Transverse colon (tissue), 4 donors: ENCODE results near the gene PAK4. TPM values are rescaled to one million over a fixed set of nuclear protein-coding genes. Genes with fewer than 3 reads are reported as not detected.

ENCODE experiments used
- DNase-seq: peaks from one replicate; pipeline ENCODE4 v3.0.0-alpha.2; 2019
- H3K27ac ChIP-seq, 4 donors: fragments of 200-600 bp; sonication (generic); 2 replicates each; pipeline ENCODE4 v1.5.1; 2016 to 2018; ENCODE audit warnings: inconsistent platforms in 4 of 4
- H3K27me3 ChIP-seq: fragments of 200-600 bp; sonication (generic); 2 replicates; pipeline ENCODE4 v1.5.1; 2017; ENCODE audit warnings: inconsistent platforms
- H3K36me3 ChIP-seq, 4 donors: fragments of 200-600 bp; sonication (generic); 2 replicates each; pipeline ENCODE4 v1.5.1; 2017 to 2019; ENCODE audit warnings: inconsistent platforms in 4 of 4
- H3K4me1 ChIP-seq, 4 donors: fragments of 200-600 bp; sonication (generic); 2 replicates each; pipeline ENCODE4 v1.5.1; 2017 to 2020; ENCODE audit warnings: inconsistent platforms in 4 of 4
- H3K4me3 ChIP-seq, 4 donors: fragments of 200-600 bp; sonication (generic); 1 replicate in 1 of 4; 2 replicates in 3 of 4; pipeline versions ENCODE4 v1.5.1 to v1.6.1; 2017 to 2019; ENCODE audit warnings: inconsistent platforms in 4 of 4
- H3K9me3 ChIP-seq, 2 donors: fragments of 200-600 bp; sonication (generic); 2 replicates each; pipeline ENCODE4 v1.5.1; 2017 to 2019; ENCODE audit warnings: inconsistent platforms in 2 of 2
- EP300 ChIP-seq: sonication (generic); formaldehyde crosslinking; IDR thresholded peaks from one replicate; pipeline ENCODE4 v1.6.1; 2017; ENCODE audit warnings: antibody characterized with exemption, low read depth
- POLR2A ChIP-seq: fragments of 450-650 bp; IDR thresholded peaks from one replicate; pipeline ENCODE4 v1.6.1; 2016; ENCODE audit warnings: antibody characterized with exemption, mild to moderate bottlenecking, moderate library complexity
- POLR2AphosphoS5 ChIP-seq, 3 donors: sonication (generic); formaldehyde crosslinking; IDR thresholded peaks; one replicate each; pipeline ENCODE4 v1.6.1; 2016; ENCODE audit warnings: antibody characterized with exemption in 3 of 3
- WGBS, 2 donors: methylation state at CpG; one replicate each; pipeline ENCODE4 v1.1.5; 2018; ENCODE audit warnings: low coverage in 1 of 2; 5-methylcytosine and 5-hydroxymethylcytosine counted together
- in situ Hi-C, 4 donors: fragments of 200-750 bp; cut with MboI; loops; one replicate each; pipeline versions ENCODE4 v1.15.0 to v1.15.1; 2017; ENCODE audit warnings: low sequenced_read_pairs in 3 of 4, low pct_ligation_motif_present in 1 of 4, low pct_unique_long_range_greater_than_20kb in 1 of 4
- intact Hi-C: fragments of 100-400 bp; cut with DNase I; formaldehyde crosslinking; loops from one replicate; pipeline ENCODE4 v1.15.1; 2023; ENCODE audit warnings: low total_unique reads
- total RNA-seq, 4 donors: library from RNA; depleted of rRNA; stranded (reverse); fragments of >200 nt; gene quantifications; one replicate each; pipeline ENCODE4 v1.1.0, GENCODE V29; 2016
- TF ChIP-seq, protein P1 (sequence below), 5 experiments: fragments of 200-600 bp in 3 of 5; fragments of 450-650 bp in 2 of 5; sonication (generic) in 3 of 5; IDR thresholded peaks; 1 replicate in 2 of 5; 2 replicates in 3 of 5; pipeline ENCODE4 v1.5.1; 2016 to 2017; ENCODE audit warnings: antibody characterized with exemption in 5 of 5, inconsistent platforms in 3 of 5, mild to moderate bottlenecking in 2 of 5, moderate library complexity in 1 of 5

Gene PAK4
- total RNA-seq, 4 donors from 2014 or later: 43.8 to 96.1 (median 63.2) TPM

DNA sequence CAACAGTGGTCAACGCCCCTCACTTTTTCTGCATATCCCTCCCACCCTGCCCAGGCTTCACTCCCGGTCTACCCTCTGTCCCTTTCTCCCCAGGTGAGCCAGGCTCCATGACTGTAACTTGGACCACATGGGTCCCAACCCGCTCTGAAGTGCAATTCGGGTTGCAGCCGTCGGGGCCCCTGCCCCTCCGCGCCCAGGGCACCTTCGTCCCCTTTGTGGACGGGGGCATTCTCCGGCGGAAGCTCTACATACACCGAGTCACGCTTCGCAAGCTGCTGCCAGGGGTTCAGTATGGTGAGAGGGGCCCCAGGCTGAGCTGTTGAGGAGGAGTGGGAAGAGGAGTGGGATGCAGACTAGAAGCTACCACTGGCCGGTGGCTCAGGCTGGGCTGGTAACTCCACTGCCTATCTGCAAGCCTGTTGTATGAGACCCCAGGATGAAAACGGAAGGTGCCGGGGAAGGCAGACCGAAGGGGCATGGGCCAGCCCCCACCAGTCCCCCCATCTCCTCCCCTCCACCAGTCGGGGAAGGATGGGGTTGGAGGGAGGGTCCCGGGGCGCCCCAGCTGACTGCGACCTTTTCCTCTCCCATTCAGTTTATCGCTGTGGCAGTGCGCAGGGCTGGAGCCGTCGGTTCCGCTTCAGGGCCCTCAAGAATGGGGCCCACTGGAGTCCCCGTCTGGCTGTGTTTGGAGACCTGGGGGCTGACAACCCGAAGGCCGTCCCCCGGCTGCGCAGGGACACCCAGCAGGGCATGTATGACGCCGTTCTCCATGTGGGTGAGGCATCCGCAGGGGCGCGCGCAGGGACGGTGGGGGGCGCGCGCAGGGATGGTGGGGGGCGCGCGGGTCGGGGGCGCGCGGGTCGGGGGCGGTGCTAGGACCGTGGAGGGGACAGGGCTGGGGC is 27.0 kb upstream of the PAK4 start:
- Histone ChIP-seq H3K9me3 (no peaks in the 10 kb centered on the region), H3K36me3 (no peaks in the 10 kb centered on the region), H3K4me3 (no peak overlapping the region), H3K27ac (no peak overlapping the region), H3K27me3 (peaks cover 49% of the 10 kb centered on the region), H3K4me1 (no peaks in the 10 kb centered on the region)
- TF ChIP-seq EP300 (no peak), POLR2AphosphoS5 (IDR thresholded peaks at IDR 0.05) (no peak), POLR2A (no peak)
- TF ChIP-seq, protein P1, sequence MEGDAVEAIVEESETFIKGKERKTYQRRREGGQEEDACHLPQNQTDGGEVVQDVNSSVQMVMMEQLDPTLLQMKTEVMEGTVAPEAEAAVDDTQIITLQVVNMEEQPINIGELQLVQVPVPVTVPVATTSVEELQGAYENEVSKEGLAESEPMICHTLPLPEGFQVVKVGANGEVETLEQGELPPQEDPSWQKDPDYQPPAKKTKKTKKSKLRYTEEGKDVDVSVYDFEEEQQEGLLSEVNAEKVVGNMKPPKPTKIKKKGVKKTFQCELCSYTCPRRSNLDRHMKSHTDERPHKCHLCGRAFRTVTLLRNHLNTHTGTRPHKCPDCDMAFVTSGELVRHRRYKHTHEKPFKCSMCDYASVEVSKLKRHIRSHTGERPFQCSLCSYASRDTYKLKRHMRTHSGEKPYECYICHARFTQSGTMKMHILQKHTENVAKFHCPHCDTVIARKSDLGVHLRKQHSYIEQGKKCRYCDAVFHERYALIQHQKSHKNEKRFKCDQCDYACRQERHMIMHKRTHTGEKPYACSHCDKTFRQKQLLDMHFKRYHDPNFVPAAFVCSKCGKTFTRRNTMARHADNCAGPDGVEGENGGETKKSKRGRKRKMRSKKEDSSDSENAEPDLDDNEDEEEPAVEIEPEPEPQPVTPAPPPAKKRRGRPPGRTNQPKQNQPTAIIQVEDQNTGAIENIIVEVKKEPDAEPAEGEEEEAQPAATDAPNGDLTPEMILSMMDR (IDR thresholded peaks at IDR 0.05): no peak
- intact Hi-C loops (no loop called here), in situ Hi-C loops (no loop called here)
- WGBS, 2 donors: 35% methylated on average over 34 of the region's 53 CpGs; no CpG with 5 or more reads in 1 of the 2 donors
- DNase-seq: no peak

DNA sequence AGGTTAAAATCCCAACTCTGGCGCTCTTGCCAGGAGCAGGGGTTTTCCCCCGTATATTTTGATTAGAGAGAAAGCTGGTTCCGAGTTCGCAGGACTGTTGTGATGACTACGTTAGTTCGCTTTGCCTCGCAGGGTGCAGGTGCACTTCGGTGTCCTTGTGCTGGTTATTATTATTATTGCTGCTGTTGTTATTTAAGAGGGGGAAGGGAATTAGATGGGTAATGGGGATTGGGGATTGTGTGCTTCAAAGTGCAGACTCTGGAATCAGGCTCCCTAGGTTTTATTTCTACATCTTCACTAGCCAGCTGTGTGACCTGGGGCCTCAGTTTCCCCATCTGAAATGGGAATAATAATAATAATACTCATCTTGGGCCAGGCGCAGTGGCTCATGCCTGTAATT is 26.2 kb upstream of the PAK4 start:
- Histone ChIP-seq H3K9me3 (no peaks in the 10 kb centered on the region), H3K36me3 (no peaks in the 10 kb centered on the region), H3K27ac (no peak overlapping the region), H3K4me3 (no peak overlapping the region), H3K4me1 (no peaks in the 10 kb centered on the region), H3K27me3 (peaks cover 42% of the 10 kb centered on the region)
- no peak for DNase-seq
- in situ Hi-C loops: no loop called here
- WGBS, 2 donors: 47% methylated on average over 9 of the region's 9 CpGs; no CpG with 5 or more reads in 1 of the 2 donors
- TF ChIP-seq, protein P1 (IDR thresholded peaks at IDR 0.05): no peak
- TF ChIP-seq POLR2A: no peak
- TF ChIP-seq EP300: no peak
- TF ChIP-seq POLR2AphosphoS5 (IDR thresholded peaks at IDR 0.05): no peak
- intact Hi-C loops: no loop called here

DNA sequence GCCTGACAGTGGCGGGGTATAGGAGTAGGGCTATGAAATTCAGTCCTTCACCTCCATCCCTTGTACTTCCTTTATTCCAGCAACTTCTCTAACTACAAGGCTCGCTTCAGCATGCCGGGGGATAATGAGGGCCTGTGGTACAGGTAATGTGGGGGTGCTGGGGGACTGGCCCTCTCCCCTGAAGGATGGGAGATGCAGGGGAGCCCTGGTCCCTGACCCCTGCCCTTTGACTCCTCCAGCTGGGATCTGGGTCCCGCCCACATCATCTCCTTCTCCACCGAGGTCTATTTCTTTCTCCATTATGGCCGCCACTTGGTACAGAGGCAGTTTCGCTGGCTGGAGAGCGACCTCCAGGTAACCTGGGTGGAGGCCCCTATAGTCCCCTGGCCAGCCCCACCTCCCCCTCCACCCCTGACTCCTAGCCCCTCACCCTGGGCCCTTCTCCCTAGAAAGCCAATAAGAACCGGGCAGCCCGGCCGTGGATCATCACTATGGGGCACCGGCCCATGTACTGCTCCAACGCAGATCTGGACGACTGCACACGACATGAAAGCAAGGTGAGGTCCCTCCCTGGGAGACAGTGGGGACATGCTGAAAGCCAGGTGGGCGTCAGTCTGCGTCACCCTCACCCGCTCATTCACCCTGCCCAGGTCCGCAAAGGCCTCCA is 25.0 kb upstream of the PAK4 start:
- intact Hi-C loops: no loop called here

More for the DNA sequence above, 25.0 kb upstream of the PAK4 start:
- H3K36me3 ChIP-seq: no peaks in the 10 kb centered on the region
- 89% methylated on average over 19 of the region's 19 CpGs; no CpG with 5 or more reads in 1 of the 2 donors for WGBS, 2 donors
- H3K4me3 ChIP-seq: no peak overlapping the region
- DNase-seq: no peak
- TF ChIP-seq EP300 (no peak), POLR2A (no peak), POLR2AphosphoS5 (IDR thresholded peaks at IDR 0.05) (no peak)
- TF ChIP-seq, protein P1 (IDR thresholded peaks at IDR 0.05): no peak
- H3K27ac ChIP-seq: no peak overlapping the region
- H3K27me3 ChIP-seq: peaks cover 35% of the 10 kb centered on the region
- in situ Hi-C loops: loop anchor here in 2 of 4 donors (25.0 kb wide), 1 partner anchor 437 kb away; the partner anchor contains the start of genes EID2 (in 2 of the 2) and EID2B (in 2 of the 2)
- H3K4me1 ChIP-seq: no peaks in the 10 kb centered on the region
- no peaks in the 10 kb centered on the region for H3K9me3 ChIP-seq
